Measurements from ENCODE around the gene COG4. TPM values are rescaled to one million over a fixed set of nuclear protein-coding genes. Genes with fewer than 3 reads are reported as not detected.
"Not testable (repeated sequence)": the region's sequence is repeated elsewhere in the genome, so short reads cannot be mapped to it uniquely, and the experiment has no call there.

COG4 gene
- total and polyA plus RNA-seq, 2 experiments from 2014 or later: 28.8 to 38.1 TPM

DNA sequence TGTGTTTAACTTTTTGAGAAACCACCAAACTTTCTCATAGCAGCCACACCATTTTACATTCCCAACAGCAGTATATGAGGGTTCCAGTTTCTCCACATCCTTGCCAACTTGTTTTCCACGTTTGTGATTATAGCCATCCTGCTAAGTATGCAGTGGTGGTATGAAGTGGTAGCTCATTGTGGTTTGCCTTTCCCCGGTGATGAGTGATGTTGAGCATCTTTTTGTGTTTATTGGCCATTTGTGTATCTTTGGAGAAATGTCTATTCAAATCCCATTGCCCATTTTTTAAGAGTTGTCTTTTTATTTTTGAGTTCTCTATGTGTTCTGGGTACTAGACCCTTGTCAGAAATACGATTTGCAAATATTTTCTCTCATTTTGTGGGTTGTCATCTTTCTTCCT lies 17.6 kb upstream of the COG4 start:
- Mint-ChIP-seq H3K27me3 (ENCODE audit: insufficient read depth, low read depth, poor library complexity) (peaks cover 2% of the 10 kb centered on the region), H3K4me3 (no peak overlapping the region), H3K9me3 (no peaks in the 10 kb centered on the region), H3K36me3 (ENCODE audit: low read depth) (peaks cover 97% of the 10 kb centered on the region), H3K4me1 (no peaks in the 10 kb centered on the region), H3K27ac (no peak overlapping the region)
- Histone ChIP-seq H3K27ac (ENCODE audit: low read depth) (no peak overlapping the region), H3K9me2 (ENCODE audit: insufficient read depth) (no peaks in the 10 kb centered on the region), H3K27me3 (ENCODE audit: insufficient read depth) (no peaks in the 10 kb centered on the region), H4K20me1 (replicated peaks; ENCODE audit: insufficient read depth) (peaks cover 76% of the 10 kb centered on the region), H2AFZ (no peak overlapping the region), H3K4me2 (no peak overlapping the region), H3K4me1 (ENCODE audit: insufficient read depth) (no peaks in the 10 kb centered on the region), H3F3A (replicated peaks; ENCODE audit: low read depth) (peaks cover 41% of the 10 kb centered on the region), H3K36me3 (ENCODE audit: insufficient read depth) (peaks cover 86% of the 10 kb centered on the region), H3K79me2 (replicated peaks; ENCODE audit: insufficient read depth) (peaks cover 96% of the 10 kb centered on the region), H3K4me3 (no peak overlapping the region)
- ATAC-seq: no peak
- DNase-seq (ENCODE audit: low spot score): no peak
- peak; percentile 44 for TF ChIP-seq EZH2phosphoT487 (IDR thresholded peaks at IDR 0.05; ENCODE audit: unreplicated experiment)
- TF ChIP-seq ZNF331 (CRISPR knock-in tag; IDR thresholded peaks at IDR 0.05; ENCODE audit: low read depth): no peak

DNA sequence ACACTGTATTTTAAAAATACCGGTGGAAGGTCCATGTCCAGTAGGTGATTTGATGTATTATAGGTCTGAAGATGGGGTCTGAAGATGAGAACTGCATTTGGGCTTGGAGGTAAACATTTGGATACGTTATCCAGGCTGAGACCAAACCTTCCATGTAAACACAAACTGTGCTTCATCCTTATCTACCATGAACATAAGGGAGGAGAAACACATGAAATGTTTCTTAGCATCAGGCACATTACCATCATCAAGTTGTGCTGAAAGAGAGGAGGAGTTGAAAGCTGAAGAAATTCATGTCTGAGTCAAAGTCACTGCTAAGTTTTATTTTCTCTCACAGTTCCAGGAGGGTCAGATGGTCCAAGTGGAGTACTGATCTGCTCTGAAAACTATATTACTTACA lies 11.6 kb upstream of the COG4 start:
- H3K4me1 Mint-ChIP-seq: no peaks in the 10 kb centered on the region

DNA sequence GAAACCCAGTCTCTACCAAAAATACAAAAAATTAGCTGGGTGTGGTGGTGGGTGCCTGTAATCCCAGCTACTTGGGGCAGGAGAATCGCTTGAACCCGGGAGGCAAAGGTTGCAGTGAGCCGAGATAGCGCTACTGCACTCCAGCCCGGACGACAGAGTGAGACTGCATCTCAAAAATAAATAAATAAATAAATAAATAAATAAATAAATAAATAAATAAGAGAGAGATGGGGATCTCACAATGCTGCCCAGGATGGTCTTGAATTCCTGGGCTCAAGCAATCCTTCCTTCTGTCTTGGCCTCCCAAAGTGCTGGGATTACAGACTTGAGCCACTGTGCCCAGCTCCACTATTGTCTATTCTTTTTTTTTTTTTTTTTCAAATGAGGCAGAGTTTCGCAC lies 6.6 kb upstream of the COG4 start:
- peaks cover 26% of the 10 kb centered on the region for H3K4me1 Mint-ChIP-seq
- H3K27me3 ChIP-seq (ENCODE audit: insufficient read depth); H3K27ac ChIP-seq (ENCODE audit: low read depth); H2AFZ ChIP-seq; H3K27ac Mint-ChIP-seq; DNase-seq (ENCODE audit: low spot score); H3K4me3 ChIP-seq; ATAC-seq; H3K4me2 ChIP-seq; H3K9me2 ChIP-seq (ENCODE audit: insufficient read depth); H3K9me3 Mint-ChIP-seq; H3K4me3 Mint-ChIP-seq: not testable (repeated sequence)
- peaks cover 59% of the 10 kb centered on the region for H3F3A ChIP-seq (replicated peaks; ENCODE audit: low read depth)
- peaks cover 100% of the 10 kb centered on the region for H3K79me2 ChIP-seq (replicated peaks; ENCODE audit: insufficient read depth)
- peaks cover 81% of the 10 kb centered on the region for H4K20me1 ChIP-seq (replicated peaks; ENCODE audit: insufficient read depth)
- H3K36me3 Mint-ChIP-seq (ENCODE audit: low read depth): peaks cover 97% of the 10 kb centered on the region
- H3K4me1 ChIP-seq (ENCODE audit: insufficient read depth): peaks cover 18% of the 10 kb centered on the region
- peaks cover 78% of the 10 kb centered on the region for H3K36me3 ChIP-seq (ENCODE audit: insufficient read depth)
- peaks cover 14% of the 10 kb centered on the region for H3K27me3 Mint-ChIP-seq (ENCODE audit: insufficient read depth, low read depth, poor library complexity)

More for the DNA sequence above, 11.6 kb upstream of the COG4 start:
- H3K36me3 Mint-ChIP-seq (ENCODE audit: low read depth): peaks cover 97% of the 10 kb centered on the region
- Histone ChIP-seq H3K27me3 (ENCODE audit: insufficient read depth) (no peaks in the 10 kb centered on the region), H3K4me3 (no peak overlapping the region), H3K4me1 (ENCODE audit: insufficient read depth) (no peaks in the 10 kb centered on the region), H3F3A (replicated peaks; ENCODE audit: low read depth) (peaks cover 52% of the 10 kb centered on the region), H3K36me3 (ENCODE audit: insufficient read depth) (peaks cover 90% of the 10 kb centered on the region), H3K9me2 (ENCODE audit: insufficient read depth) (no peaks in the 10 kb centered on the region), H2AFZ (no peak overlapping the region), H3K4me2 (no peak overlapping the region), H3K27ac (ENCODE audit: low read depth) (no peak overlapping the region), H3K79me2 (replicated peaks; ENCODE audit: insufficient read depth) (peaks cover 99% of the 10 kb centered on the region), H4K20me1 (replicated peaks; ENCODE audit: insufficient read depth) (peaks cover 73% of the 10 kb centered on the region)
- ATAC-seq: no peak
- no peak for DNase-seq (ENCODE audit: low spot score)
- H3K27ac Mint-ChIP-seq: no peak overlapping the region
- H3K9me3 Mint-ChIP-seq: no peaks in the 10 kb centered on the region
- H3K4me3 Mint-ChIP-seq: no peak overlapping the region
- TF ChIP-seq, protein P1, sequence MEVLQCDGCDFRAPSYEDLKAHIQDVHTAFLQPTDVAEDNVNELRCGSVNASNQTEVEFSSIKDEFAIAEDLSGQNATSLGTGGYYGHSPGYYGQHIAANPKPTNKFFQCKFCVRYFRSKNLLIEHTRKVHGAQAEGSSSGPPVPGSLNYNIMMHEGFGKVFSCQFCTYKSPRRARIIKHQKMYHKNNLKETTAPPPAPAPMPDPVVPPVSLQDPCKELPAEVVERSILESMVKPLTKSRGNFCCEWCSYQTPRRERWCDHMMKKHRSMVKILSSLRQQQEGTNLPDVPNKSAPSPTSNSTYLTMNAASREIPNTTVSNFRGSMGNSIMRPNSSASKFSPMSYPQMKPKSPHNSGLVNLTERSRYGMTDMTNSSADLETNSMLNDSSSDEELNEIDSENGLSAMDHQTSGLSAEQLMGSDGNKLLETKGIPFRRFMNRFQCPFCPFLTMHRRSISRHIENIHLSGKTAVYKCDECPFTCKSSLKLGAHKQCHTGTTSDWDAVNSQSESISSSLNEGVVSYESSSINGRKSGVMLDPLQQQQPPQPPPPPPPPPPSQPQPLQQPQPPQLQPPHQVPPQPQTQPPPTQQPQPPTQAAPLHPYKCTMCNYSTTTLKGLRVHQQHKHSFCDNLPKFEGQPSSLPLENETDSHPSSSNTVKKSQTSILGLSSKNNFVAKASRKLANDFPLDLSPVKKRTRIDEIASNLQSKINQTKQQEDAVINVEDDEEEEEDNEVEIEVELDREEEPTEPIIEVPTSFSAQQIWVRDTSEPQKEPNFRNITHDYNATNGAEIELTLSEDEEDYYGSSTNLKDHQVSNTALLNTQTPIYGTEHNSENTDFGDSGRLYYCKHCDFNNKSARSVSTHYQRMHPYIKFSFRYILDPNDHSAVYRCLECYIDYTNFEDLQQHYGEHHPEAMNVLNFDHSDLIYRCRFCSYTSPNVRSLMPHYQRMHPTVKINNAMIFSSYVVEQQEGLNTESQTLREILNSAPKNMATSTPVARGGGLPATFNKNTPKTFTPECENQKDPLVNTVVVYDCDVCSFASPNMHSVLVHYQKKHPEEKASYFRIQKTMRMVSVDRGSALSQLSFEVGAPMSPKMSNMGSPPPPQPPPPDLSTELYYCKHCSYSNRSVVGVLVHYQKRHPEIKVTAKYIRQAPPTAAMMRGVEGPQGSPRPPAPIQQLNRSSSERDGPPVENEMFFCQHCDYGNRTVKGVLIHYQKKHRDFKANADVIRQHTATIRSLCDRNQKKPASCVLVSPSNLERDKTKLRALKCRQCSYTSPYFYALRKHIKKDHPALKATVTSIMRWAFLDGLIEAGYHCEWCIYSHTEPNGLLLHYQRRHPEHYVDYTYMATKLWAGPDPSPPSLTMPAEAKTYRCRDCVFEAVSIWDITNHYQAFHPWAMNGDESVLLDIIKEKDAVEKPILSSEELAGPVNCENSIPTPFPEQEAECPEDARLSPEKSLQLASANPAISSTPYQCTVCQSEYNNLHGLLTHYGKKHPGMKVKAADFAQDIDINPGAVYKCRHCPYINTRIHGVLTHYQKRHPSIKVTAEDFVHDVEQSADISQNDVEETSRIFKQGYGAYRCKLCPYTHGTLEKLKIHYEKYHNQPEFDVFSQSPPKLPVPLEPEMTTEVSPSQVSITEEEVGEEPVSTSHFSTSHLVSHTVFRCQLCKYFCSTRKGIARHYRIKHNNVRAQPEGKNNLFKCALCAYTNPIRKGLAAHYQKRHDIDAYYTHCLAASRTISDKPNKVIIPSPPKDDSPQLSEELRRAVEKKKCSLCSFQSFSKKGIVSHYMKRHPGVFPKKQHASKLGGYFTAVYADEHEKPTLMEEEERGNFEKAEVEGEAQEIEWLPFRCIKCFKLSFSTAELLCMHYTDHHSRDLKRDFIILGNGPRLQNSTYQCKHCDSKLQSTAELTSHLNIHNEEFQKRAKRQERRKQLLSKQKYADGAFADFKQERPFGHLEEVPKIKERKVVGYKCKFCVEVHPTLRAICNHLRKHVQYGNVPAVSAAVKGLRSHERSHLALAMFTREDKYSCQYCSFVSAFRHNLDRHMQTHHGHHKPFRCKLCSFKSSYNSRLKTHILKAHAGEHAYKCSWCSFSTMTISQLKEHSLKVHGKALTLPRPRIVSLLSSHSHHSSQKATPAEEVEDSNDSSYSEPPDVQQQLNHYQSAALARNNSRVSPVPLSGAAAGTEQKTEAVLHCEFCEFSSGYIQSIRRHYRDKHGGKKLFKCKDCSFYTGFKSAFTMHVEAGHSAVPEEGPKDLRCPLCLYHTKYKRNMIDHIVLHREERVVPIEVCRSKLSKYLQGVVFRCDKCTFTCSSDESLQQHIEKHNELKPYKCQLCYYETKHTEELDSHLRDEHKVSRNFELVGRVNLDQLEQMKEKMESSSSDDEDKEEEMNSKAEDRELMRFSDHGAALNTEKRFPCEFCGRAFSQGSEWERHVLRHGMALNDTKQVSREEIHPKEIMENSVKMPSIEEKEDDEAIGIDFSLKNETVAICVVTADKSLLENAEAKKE (CRISPR knock-in tag; IDR thresholded peaks at IDR 0.05): no peak
- TF ChIP-seq EZH2phosphoT487 (IDR thresholded peaks at IDR 0.05; ENCODE audit: unreplicated experiment): peak; percentile 29
- H3K27me3 Mint-ChIP-seq (ENCODE audit: insufficient read depth, low read depth, poor library complexity): peaks cover 2% of the 10 kb centered on the region
